HG02938 (cell line): ENCODE results near the gene SDK2.

Experiments used
- ATAC-seq: cut with Tn5 transposase; IDR thresholded peaks from one replicate; pipeline ENCODE4 v1.9.1; 2021; ENCODE audit warnings: mild to moderate bottlenecking, moderate library complexity; ENCODE audit not compliant: unreplicated experiment

The SDK2 gene

GRCh38 chr17:73635101-73635817, 9.0 kb downstream of the SDK2 start:
- ATAC-seq: no peak

- no peak for ATAC-seq
Measured at GRCh38 chr17:73634629-73635028, 9.6 kb downstream of the SDK2 start.

GRCh38 chr17:73633736-73634135, 10.5 kb downstream of the SDK2 start:
- ATAC-seq: no peak

- ATAC-seq: no peak
Measured at GRCh38 chr17:73632513-73632912, 11.7 kb downstream of the SDK2 start.

GRCh38 chr17:73630965-73631595, 13.2 kb downstream of the SDK2 start:
- ATAC-seq: no peak

GRCh38 chr17:73630531-73630930, 13.7 kb downstream of the SDK2 start:
- ATAC-seq: no peak

GRCh38 chr17:73628642-73629552, 15.3 kb downstream of the SDK2 start:
- no peak for ATAC-seq

GRCh38 chr17:73625991-73626673, 18.1 kb downstream of the SDK2 start:
- ATAC-seq: no peak

GRCh38 chr17:73625006-73625405, 19.2 kb downstream of the SDK2 start:
- no peak for ATAC-seq

- no peak for ATAC-seq
Measured at GRCh38 chr17:73624496-73624988, 19.7 kb downstream of the SDK2 start.

- no peak for ATAC-seq
Measured at GRCh38 chr17:73623818-73624217, 20.4 kb downstream of the SDK2 start.

- no peak for ATAC-seq
Measured at GRCh38 chr17:73623247-73623646, 21.0 kb downstream of the SDK2 start.

- ATAC-seq: no peak
Measured at GRCh38 chr17:73622381-73622780, 21.9 kb downstream of the SDK2 start.

- ATAC-seq: no peak
Measured at GRCh38 chr17:73621685-73622084, 22.6 kb downstream of the SDK2 start.

- no peak for ATAC-seq
Measured at GRCh38 chr17:73620414-73620813, 23.8 kb downstream of the SDK2 start.

- no peak for ATAC-seq
Measured at GRCh38 chr17:73617501-73617900, 26.7 kb downstream of the SDK2 start.

- no peak for ATAC-seq
Measured at GRCh38 chr17:73616873-73617404, 27.3 kb downstream of the SDK2 start.

GRCh38 chr17:73616120-73616872, 27.9 kb downstream of the SDK2 start:
- ATAC-seq: no peak

GRCh38 chr17:73614256-73614655, 30.0 kb downstream of the SDK2 start:
- ATAC-seq: no peak
